GM19397 (cell line): ENCODE data around the gene DENND4C.
"Not testable (repeated sequence)": the region's sequence is repeated elsewhere in the genome, so short reads cannot be mapped to it uniquely, and the experiment has no call there.

ENCODE experiments used
- ATAC-seq: cut with Tn5 transposase; IDR thresholded peaks from one replicate; pipeline ENCODE4 v1.9.1; 2021; ENCODE audit warnings: mild to moderate bottlenecking, moderate library complexity; ENCODE audit not compliant: unreplicated experiment

Gene DENND4C

GRCh38 chr9:19369107-19369506 is 138.6 kb downstream of the DENND4C start:
- no peak for ATAC-seq

GRCh38 chr9:19371942-19372341 is 141.4 kb downstream of the DENND4C start:
- ATAC-seq = no peak

- ATAC-seq = no peak
Observed at GRCh38 chr9:19372567-19372966, 142.1 kb downstream of the DENND4C start.

GRCh38 chr9:19373527-19373926 is 143.0 kb downstream of the DENND4C start:
- no peak for ATAC-seq

- ATAC-seq = no peak
Observed at GRCh38 chr9:19375538-19375937, 145.0 kb downstream of the DENND4C start.

GRCh38 chr9:19376931-19377330 is 146.4 kb downstream of the DENND4C start:
- no peak for ATAC-seq

- no peak for ATAC-seq
Observed at GRCh38 chr9:19378164-19378563, 147.7 kb downstream of the DENND4C start.

GRCh38 chr9:19378647-19379046 is 148.2 kb downstream of the DENND4C start:
- ATAC-seq = no peak

- no peak for ATAC-seq
Observed at GRCh38 chr9:19379283-19379682, 148.8 kb downstream of the DENND4C start.

GRCh38 chr9:19379697-19380046 is 149.2 kb downstream of the DENND4C start:
- peak; percentile 41 for ATAC-seq

GRCh38 chr9:19380826-19381075 is 150.3 kb downstream of the DENND4C start:
- no peak for ATAC-seq

GRCh38 chr9:19381656-19382055 is 151.2 kb downstream of the DENND4C start:
- no peak for ATAC-seq

- not testable (repeated sequence) for ATAC-seq
Observed at GRCh38 chr9:19385212-19385611, 154.7 kb downstream of the DENND4C start.

- ATAC-seq = no peak
Observed at GRCh38 chr9:19385786-19386501, 155.5 kb downstream of the DENND4C start.

- no peak for ATAC-seq
Observed at GRCh38 chr9:19386502-19387044, 156.1 kb downstream of the DENND4C start.

GRCh38 chr9:19387317-19387716 is 156.8 kb downstream of the DENND4C start:
- ATAC-seq = no peak

GRCh38 chr9:19389539-19389938 is 159.0 kb downstream of the DENND4C start:
- ATAC-seq = not testable (repeated sequence)

GRCh38 chr9:19397845-19398244 is 167.4 kb downstream of the DENND4C start:
- no peak for ATAC-seq

GRCh38 chr9:19403231-19403630 is 172.7 kb downstream of the DENND4C start:
- ATAC-seq = not testable (repeated sequence)

GRCh38 chr9:19404283-19405075 is 174.0 kb downstream of the DENND4C start:
- ATAC-seq = no peak

- no peak for ATAC-seq
Observed at GRCh38 chr9:19405771-19406170, 175.3 kb downstream of the DENND4C start.

- peak; percentile 1 for ATAC-seq
Observed at GRCh38 chr9:19408316-19408692, 177.8 kb downstream of the DENND4C start.
